DOHH2 (cell line): Measurements from ENCODE around the gene PUS7.

Experiments
- H3F3A ChIP-seq: fragments of 200-600 bp; sonication (generic), shearing (Covaris generic); 2 replicates; pipeline ENCODE4 v1.6.0; 2016; ENCODE audit warnings: antibody characterized with exemption, mild to moderate bottlenecking; ENCODE audit not compliant: control insufficient read depth, insufficient read depth
- H3K27ac ChIP-seq: fragments of 200-600 bp; sonication (generic); 2 replicates; pipeline ENCODE4 v1.5.1; 2014; ENCODE audit warnings: low read depth, mild to moderate bottlenecking, low read length, moderate library complexity
- H3K27me3 ChIP-seq: fragments of 200-600 bp; sonication (generic); 2 replicates; pipeline ENCODE4 v1.6.1; 2014; ENCODE audit warnings: mild to moderate bottlenecking, low read length, mixed read lengths; ENCODE audit not compliant: control insufficient read depth
- H3K36me3 ChIP-seq: fragments of 200-600 bp; sonication (generic); 2 replicates; pipeline ENCODE4 v1.6.1; 2014; ENCODE audit warnings: mild to moderate bottlenecking, low read length, moderate library complexity, mixed read lengths; ENCODE audit not compliant: control insufficient read depth
- H3K4me1 ChIP-seq: fragments of 200-600 bp; sonication (generic); 2 replicates; pipeline ENCODE4 v1.6.1; 2014; ENCODE audit warnings: mild to moderate bottlenecking, low read length, mixed read lengths; ENCODE audit not compliant: control insufficient read depth
- H3K4me2 ChIP-seq: fragments of 200-600 bp; sonication (generic); 2 replicates; pipeline ENCODE4 v1.6.0; 2014; ENCODE audit warnings: mild to moderate bottlenecking, low read length, moderate library complexity
- H3K4me3 ChIP-seq: fragments of 200-600 bp; sonication (generic); 2 replicates; pipeline ENCODE4 v1.5.1; 2014; ENCODE audit warnings: mild to moderate bottlenecking, low read length, mixed read lengths
- H3K79me2 ChIP-seq: fragments of 200-600 bp; sonication (generic); 2 replicates; pipeline ENCODE4 v1.6.1; 2014; ENCODE audit warnings: mild to moderate bottlenecking, low read length, mixed read lengths; ENCODE audit not compliant: control insufficient read depth
- H3K9me2 ChIP-seq: fragments of 200-600 bp; sonication (generic); replicated peaks from 2 replicates; pipeline ENCODE4 v1.6.1; 2014; ENCODE audit warnings: mild to moderate bottlenecking, low read length, mixed read lengths; ENCODE audit not compliant: control insufficient read depth
- H3K9me3 ChIP-seq: fragments of 200-600 bp; sonication (generic); 2 replicates; pipeline ENCODE4 v1.6.1; 2014; ENCODE audit warnings: antibody characterized with exemption, low read length, mixed read lengths; ENCODE audit not compliant: control insufficient read depth, insufficient read depth
- H4K20me1 ChIP-seq: fragments of 200-600 bp; sonication (generic); 2 replicates; pipeline ENCODE4 v1.6.0; 2014; ENCODE audit warnings: low read depth, mild to moderate bottlenecking, antibody characterized with exemption, low read length, moderate library complexity; ENCODE audit not compliant: control insufficient read depth, insufficient read depth
- CTCF ChIP-seq: fragments of 200-600 bp; sonication (generic); IDR thresholded peaks from one replicate; pipeline ENCODE4 v1.5.1; 2014; ENCODE audit warnings: antibody characterized with exemption, mild to moderate bottlenecking, low read depth, low read length; ENCODE audit not compliant: poor library complexity, severe bottlenecking
- EZH2phosphoT487 ChIP-seq: fragments of 200-600 bp; sonication (generic); IDR thresholded peaks from 2 replicates; pipeline ENCODE4 v1.6.1; 2017; ENCODE audit warnings: borderline replicate concordance, mild to moderate bottlenecking, antibody characterized with exemption, low read length, moderate library complexity, mixed read lengths

Gene PUS7

GRCh38 chr7:105493196-105493922 lies 28.7 kb downstream of the PUS7 start:
- no peak overlapping the region for H3K27ac ChIP-seq
- no peak overlapping the region for H3K4me2 ChIP-seq
- no peaks in the 10 kb centered on the region for H3K9me2 ChIP-seq
- H3K4me1 ChIP-seq = no peaks in the 10 kb centered on the region
- TF ChIP-seq EZH2phosphoT487 (no peak), CTCF (no peak)
- peaks cover 54% of the 10 kb centered on the region for H3K36me3 ChIP-seq
- H4K20me1 ChIP-seq = peaks cover 3% of the 10 kb centered on the region
- H3K9me3 ChIP-seq = no peaks in the 10 kb centered on the region
- peaks cover 6% of the 10 kb centered on the region; the same call in 1 of the 2 replicates for H3K79me2 ChIP-seq
- no peak overlapping the region for H3K4me3 ChIP-seq
- no peaks in the 10 kb centered on the region for H3K27me3 ChIP-seq
- H3F3A ChIP-seq = peaks cover 20% of the 10 kb centered on the region; the same call in 1 of the 2 replicates

DNA sequence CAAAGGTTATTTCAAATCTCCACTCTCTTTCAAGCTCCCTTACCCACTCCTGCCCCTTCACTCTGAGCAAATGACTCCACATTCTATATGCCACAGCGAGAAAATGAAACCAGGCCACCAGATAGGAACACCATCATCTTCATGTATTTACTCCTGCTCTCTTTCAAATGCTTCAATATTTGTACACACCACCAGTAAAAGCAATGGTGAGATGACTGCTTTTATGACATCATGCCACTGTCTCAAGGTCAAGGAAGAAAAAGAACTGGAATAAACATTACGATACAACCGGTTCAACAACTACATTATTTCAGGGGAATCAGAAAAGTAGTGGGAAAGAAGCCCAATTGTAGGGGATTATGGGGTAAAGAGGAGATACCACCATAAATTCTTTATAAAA lies 32.7 kb downstream of the PUS7 start:
- H3K4me1 ChIP-seq = no peaks in the 10 kb centered on the region
- TF ChIP-seq CTCF (no peak), EZH2phosphoT487 (no peak)
- H3K27me3 ChIP-seq = no peaks in the 10 kb centered on the region
- H3K9me2 ChIP-seq = no peaks in the 10 kb centered on the region
- H3F3A ChIP-seq = peaks cover 12% of the 10 kb centered on the region; the same call in 1 of the 2 replicates
- peaks cover 6% of the 10 kb centered on the region; the same call in 1 of the 2 replicates for H3K79me2 ChIP-seq
- no peak overlapping the region for H3K4me3 ChIP-seq
- no peak overlapping the region for H3K4me2 ChIP-seq
- H4K20me1 ChIP-seq = peaks cover 3% of the 10 kb centered on the region
- no peak overlapping the region for H3K27ac ChIP-seq
- H3K9me3 ChIP-seq = no peaks in the 10 kb centered on the region
- peaks cover 63% of the 10 kb centered on the region for H3K36me3 ChIP-seq

- TF ChIP-seq EZH2phosphoT487 = no peak
- peak; percentile 49 for TF ChIP-seq CTCF
- no peaks in the 10 kb centered on the region for H3K4me1 ChIP-seq
- peaks cover 58% of the 10 kb centered on the region for H3K36me3 ChIP-seq
- no peaks in the 10 kb centered on the region for H3K27me3 ChIP-seq
- H3K79me2 ChIP-seq = peaks cover 6% of the 10 kb centered on the region; the same call in 1 of the 2 replicates
- H3K27ac ChIP-seq = no peak overlapping the region
- no peak overlapping the region for H3K4me2 ChIP-seq
- H3K9me3 ChIP-seq = no peaks in the 10 kb centered on the region
- no peak overlapping the region for H3K4me3 ChIP-seq
- H3F3A ChIP-seq = peaks cover 12% of the 10 kb centered on the region; the same call in 1 of the 2 replicates
- peaks cover 3% of the 10 kb centered on the region; the same call in 1 of the 2 replicates for H4K20me1 ChIP-seq
- no peaks in the 10 kb centered on the region for H3K9me2 ChIP-seq
Observed at GRCh38 chr7:105487579-105488571, 34.2 kb downstream of the PUS7 start.
